GM19099 (cell line): Measurements from ENCODE around the gene MAP3K13.

Source experiments
- POLR2A ChIP-seq: IDR thresholded peaks from 3 replicates; pipeline ENCODE4 v1.6.1; 2011; ENCODE audit warnings: low read depth; ENCODE audit not compliant: insufficient read length; ENCODE audit errors: extremely low read depth

Gene MAP3K13

DNA sequence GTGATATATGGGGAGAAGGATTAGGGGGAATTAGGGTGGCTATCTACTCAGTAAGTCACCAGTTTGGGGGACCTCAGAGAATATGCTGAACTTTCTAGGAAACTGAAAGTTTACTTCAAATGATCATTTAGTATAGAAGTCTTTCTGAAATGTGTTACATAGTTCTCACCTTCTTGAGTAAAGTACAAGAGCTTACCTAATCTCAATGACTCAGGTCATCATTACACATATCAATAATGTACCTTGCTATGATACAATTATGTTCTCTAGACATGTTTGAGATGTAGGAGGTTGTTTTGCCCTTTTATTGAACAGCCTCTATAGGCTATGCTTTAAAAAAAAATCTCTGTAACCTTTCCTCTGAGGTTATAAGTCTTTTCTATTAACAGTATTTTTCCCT lies 85.2 kb downstream of the MAP3K13 start:
- no peak for TF ChIP-seq POLR2A

DNA sequence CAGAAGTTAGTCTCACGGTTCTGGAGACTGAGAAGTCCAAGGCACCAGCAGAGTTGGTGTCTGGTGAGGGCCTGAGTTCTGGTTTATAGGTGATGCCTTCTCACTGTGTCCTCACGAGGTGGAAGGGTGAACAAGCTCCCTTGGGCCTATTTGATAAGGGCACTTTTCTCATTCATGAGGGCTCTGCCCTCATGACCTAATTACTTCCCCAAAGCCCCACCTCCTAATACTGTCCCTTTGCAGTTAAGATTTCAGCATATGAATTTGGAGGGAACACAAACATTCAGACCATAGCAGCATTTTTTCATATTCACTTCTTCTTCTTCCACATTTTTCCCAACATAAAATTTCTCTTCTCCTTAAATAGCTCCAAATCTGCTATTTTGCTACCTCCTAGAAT lies 94.4 kb downstream of the MAP3K13 start:
- no peak for TF ChIP-seq POLR2A

DNA sequence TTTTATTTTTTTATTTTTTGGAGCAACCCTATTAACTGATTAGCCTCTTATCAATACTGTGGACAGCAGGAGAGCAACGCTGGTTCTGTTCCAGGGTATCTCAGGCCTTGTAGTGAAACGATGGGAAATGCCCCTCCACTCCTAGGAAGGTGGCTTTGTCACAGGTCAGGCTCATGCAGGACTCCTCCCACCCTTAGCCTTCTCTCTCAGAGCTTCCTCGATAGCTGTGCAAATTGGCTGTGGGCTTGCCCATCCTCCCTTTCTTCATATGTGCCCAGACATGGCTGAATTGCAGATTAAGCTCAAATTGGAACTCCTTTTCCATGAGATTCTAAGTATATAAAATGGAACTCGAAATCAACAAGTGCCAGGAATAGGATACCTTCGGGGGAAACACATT lies 97.4 kb downstream of the MAP3K13 start:
- TF ChIP-seq POLR2A, result no peak

DNA sequence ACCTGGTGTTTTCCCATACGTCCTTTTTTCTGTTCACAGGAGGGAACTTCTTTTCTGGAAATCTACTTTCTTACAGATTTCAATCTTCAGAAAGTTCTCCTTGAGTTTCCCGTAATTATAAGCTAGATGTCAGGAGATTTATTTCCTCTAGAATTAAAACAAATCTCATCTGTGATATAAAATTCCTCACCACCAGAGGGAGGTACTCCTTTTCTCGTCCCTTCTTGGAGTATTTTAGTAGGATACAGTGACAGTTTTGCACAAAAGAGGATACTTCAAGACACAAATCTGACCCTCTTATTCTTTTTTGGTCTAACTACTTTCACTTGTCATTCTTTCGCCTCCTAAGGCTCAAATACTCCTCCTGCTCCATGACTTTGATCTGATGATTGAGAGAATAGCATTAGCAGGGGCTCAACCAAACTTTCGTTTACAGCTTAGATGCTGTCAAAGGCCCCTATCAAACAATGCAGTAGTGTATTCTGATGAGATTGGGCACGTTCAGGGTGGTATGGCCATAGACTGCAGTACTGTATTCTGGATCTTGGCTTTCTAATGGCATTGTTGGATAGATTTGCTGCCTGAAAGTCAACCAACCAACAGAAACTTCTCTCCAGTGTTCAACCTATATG lies 97.9 kb downstream of the MAP3K13 start:
- no peak for TF ChIP-seq POLR2A

- no peak for TF ChIP-seq POLR2A
These were observed 102.5 kb downstream of the MAP3K13 start for GRCh38 chr3:185465471-185465870.

GRCh38 chr3:185469542-185469941 lies 106.6 kb downstream of the MAP3K13 start:
- TF ChIP-seq POLR2A, result no peak

- no peak for TF ChIP-seq POLR2A
These were observed 107.4 kb downstream of the MAP3K13 start for GRCh38 chr3:185470323-185470722.

GRCh38 chr3:185473290-185473815 lies 110.4 kb downstream of the MAP3K13 start:
- TF ChIP-seq POLR2A, result no peak

GRCh38 chr3:185477316-185477715 lies 114.4 kb downstream of the MAP3K13 start:
- TF ChIP-seq POLR2A, result no peak

DNA sequence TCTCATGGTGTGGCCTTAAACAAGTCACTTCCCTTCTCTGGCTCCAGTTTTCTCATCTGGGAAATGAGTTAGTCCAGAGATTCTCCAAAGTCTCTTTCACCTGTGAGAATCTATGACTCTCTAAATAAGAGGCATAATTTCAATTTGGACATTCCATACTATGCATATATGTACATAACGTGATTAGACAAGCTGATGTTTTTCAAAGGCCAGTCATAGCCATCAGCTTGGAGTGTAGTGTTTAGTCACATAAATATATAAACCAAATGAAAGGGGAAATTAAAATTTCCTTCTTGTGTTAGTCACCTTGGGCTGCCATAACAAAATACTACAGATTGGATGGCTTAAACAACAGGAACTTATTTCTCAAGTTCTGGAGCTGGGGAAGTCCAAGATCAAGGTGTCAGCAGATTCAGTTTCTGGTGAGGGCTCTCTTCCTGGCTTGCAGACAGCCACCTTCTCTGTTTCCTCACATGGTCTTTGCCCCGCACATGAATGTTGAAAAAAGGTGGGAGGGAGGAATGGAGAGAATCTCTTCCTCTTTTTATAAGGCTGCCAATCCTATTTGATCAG lies 116.5 kb downstream of the MAP3K13 start:
- TF ChIP-seq POLR2A, result no peak

GRCh38 chr3:185484296-185484695 lies 121.4 kb downstream of the MAP3K13 start:
- TF ChIP-seq POLR2A, result no peak

DNA sequence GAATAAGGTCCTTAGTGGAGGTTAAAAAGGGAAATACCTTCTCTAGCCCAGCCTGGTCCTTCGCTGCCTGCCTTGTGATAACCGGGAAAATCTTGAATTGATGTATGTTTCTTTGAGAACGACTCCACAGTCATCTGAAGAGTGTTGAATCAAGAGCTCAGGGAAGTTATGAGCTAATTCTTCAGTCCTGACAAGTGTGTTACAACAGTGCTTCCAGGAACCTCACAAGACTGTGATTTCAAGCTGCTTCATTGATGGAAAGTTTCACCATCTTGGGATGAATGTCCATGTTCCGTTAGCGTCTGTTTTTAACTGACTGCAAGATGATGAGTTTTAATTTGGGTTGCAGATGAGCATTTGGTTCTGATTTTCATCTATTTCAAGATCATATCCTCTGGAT lies 123.5 kb downstream of the MAP3K13 start:
- no peak for TF ChIP-seq POLR2A

DNA sequence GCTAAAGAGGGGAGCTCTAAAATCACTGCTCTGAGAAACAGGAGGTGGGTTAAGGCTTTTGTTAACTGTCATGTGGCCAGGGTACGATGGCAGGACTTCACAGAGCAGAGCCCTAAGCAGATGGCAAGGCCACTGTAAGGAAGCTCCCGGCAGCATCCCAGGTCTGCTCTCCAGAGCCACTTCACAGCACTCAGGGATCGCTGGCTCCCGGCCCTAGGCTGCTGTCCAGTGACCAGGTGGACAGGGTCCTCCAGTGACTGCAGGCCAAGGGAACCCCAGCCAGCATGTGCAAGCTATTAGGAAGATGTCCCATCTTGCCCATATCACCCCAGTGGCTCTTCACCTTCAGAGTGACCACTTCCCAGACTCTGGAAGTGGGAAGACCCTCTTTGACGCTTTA lies 125.5 kb downstream of the MAP3K13 start:
- no peak for TF ChIP-seq POLR2A

- no peak for TF ChIP-seq POLR2A
These were observed 126.5 kb downstream of the MAP3K13 start for GRCh38 chr3:185489462-185489861.

GRCh38 chr3:185490241-185490640 lies 127.3 kb downstream of the MAP3K13 start:
- TF ChIP-seq POLR2A, result no peak

- TF ChIP-seq POLR2A, result peak; percentile 94
These were observed 135.8 kb downstream of the MAP3K13 start, which contains the start of gene TMEM41A for GRCh38 chr3:185498503-185499396. TMEM41A (minus strand) TSS chr3:185499035; CDS start chr3:185498961, 74 bp downstream.
